SKM-1 treated with dmso at 0.1 percent for 144 hours (cell line): ENCODE results near the gene GABRB1.

ENCODE experiments used
- DNase-seq: peaks from one replicate; lab custom pipeline; 2025; ENCODE audit not compliant: unreplicated experiment; lab: John Stamatoyannopoulos, UW

GABRB1 gene

GRCh38 chr4:47381172-47381571 lies 349.8 kb downstream of the GABRB1 start:
- DNase-seq, result no peak

GRCh38 chr4:47382846-47383360 lies 351.5 kb downstream of the GABRB1 start:
- DNase-seq, result no peak

- DNase-seq, result peak; percentile 57
These were observed 352.6 kb downstream of the GABRB1 start for GRCh38 chr4:47383829-47384427.

DNA sequence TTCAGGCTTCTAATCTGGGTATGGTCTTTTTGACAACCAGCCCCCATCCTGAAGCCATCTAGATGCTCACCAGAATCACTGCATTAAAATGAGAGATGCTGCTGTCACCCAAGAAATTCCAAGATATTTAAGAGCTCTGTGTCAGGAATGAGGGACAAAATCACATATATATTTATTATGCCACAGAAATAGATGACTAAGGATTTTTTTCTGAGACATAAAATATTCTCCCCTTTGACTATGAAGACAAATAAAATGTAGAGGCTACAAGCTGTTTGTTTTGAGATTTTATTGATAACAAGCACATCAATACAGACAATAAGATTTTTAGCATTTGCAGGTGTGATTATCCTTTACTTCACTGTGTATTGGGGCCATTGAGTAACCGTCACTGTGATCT lies 354.8 kb downstream of the GABRB1 start:
- no peak for DNase-seq

DNA sequence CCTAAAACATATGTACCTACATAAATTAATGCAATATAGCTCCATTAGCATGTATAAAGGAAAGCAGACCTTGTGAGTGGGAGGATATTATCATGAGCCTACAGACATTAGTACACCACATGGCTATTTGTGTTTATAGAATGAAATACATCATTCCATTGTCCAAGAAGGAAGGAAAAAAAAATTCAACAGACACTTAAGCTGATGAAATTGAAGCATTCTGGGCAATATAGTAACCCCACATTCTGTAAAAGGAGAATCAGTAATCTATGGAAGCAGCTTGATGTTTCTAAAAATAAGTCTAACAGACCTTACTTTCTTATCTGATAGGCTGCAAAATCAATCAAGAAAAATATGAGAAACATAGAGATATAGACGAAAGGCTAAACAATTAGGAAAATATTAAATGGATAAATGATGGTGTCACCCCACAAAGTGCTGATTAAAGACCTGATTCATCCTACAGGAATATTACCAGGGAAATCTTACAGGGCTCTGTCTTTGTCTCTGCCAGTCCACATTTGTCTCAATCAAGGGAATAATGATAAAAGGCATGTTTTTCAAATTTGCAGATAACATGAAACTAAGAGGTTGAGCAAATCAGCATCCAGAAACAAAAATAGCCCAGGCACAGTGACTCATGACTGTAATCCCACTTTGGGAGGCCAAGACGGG lies 355.3 kb downstream of the GABRB1 start:
- DNase-seq, result no peak

DNA sequence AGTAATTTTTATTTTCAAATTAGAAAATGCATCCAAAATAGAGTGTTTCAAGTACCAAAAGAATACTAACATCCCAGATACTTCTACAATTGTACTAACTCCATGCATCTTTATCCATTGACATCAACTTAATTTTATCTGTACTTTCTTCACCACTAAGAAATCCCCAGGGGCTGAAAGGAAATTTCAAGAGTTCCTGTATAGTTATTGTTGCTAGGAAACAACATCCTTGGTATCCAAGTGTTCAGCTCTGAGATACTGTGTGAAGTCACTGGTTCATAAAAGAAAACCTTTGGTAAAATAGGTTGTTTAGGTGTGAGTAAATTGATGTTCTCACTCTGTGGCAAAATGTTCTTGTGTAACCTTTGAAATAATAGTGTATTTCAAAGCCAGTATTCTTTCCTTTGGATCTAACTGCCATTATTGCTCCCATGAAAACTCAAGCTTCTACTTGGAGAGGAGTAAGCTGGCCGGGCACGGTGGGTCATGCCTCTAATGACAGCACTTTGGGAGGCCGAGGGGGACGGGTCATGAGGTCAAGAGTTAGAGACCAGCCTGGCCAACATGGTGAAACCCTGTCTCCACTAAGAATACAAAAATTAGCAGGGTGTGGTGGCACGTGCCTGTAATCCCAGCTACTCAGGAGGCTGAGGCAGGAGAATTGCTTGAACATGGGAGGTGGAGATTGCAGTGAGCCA lies 359.2 kb downstream of the GABRB1 start:
- no peak for DNase-seq

- DNase-seq, result no peak
These were observed 359.9 kb downstream of the GABRB1 start for GRCh38 chr4:47391256-47391655.

GRCh38 chr4:47406408-47406807 lies 375.0 kb downstream of the GABRB1 start:
- peak; percentile 22 for DNase-seq

GRCh38 chr4:47410271-47410670 lies 378.9 kb downstream of the GABRB1 start:
- no peak for DNase-seq

DNA sequence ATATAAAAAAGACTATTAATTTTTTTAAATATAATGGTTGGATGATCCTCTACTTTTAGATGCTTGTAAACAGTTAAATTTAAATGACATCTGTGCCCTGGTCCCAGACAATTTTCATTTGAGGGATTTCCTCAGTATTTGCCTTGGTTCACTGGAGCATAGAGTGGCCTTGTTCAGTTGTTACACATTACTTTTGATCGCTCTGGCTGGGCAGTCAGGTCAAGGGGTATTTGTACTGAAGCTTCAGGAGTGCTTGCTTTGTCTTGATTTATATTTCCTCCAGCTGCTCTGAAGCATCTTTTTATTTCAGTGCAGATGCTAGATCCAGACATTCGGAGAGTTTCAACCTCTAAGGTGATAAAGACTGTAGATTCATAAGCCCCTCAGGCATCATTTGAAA lies 382.2 kb downstream of the GABRB1 start:
- no peak for DNase-seq

- no peak for DNase-seq
These were observed 384.4 kb downstream of the GABRB1 start for GRCh38 chr4:47415719-47416118.

DNA sequence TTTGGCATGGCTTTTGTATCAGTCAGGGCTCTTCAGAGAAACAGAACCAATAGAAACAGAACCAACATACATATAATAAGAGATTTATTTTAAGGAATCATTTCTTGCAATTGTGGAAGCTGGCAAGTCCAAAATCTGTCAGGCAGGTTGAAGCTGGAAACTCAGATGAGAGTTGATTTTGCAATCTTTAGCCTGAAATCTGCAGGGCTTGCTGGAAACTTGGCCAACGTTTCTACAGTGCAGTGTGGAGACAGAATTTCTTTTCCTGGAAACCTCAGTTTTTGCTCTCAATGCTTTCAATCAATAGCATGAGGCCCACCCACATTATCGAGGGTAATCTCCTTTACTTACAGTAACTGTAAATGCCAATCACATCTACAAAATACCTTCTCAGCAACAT lies 386.8 kb downstream of the GABRB1 start:
- no peak for DNase-seq

DNA sequence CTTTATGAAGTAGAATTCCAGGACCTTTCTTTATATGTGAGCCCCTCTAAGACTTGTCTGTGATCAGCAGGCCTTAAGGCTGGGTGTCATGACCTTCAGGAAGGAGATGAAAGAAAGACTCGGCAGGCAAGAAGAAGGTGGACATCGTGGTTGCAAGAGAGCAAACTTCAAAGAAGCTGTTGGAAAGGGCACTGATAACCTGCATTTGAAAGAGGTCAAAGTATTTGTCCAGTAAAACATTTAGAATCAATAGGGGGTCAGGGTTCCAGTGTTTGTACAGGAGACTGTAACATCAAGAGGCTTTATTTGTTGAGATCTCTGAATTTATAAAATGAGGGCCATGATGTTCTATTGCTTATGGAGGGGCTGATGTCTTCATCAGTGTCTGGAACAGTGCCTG lies 387.9 kb downstream of the GABRB1 start:
- no peak for DNase-seq

GRCh38 chr4:47425628-47426027 lies 394.3 kb downstream of the GABRB1 start:
- no peak for DNase-seq

GRCh38 chr4:47427935-47428334 lies 396.6 kb downstream of the GABRB1 start:
- no peak for DNase-seq

DNA sequence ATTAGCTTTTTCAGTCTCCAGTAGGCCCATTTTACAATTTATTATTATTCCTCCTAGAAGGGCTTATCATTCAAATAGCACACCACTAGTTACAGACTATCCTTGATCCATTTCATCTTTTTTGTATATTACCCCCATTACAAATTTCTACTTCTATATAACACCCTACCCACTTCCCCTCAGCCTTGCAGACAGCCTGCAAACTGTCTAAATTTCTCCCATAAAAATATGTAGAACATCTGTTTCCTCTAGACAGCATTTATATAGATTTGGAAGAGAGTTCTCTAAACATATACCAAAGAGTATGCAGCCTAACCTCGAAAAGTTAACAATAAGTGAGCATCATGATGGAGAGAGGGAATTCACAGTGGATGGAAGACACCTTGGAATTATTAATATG lies 401.4 kb downstream of the GABRB1 start:
- DNase-seq, result no peak

GRCh38 chr4:47434931-47435330 lies 403.6 kb downstream of the GABRB1 start:
- no peak for DNase-seq

- peak; percentile 83 for DNase-seq
These were observed 411.6 kb downstream of the GABRB1 start for GRCh38 chr4:47442980-47443379.

DNA sequence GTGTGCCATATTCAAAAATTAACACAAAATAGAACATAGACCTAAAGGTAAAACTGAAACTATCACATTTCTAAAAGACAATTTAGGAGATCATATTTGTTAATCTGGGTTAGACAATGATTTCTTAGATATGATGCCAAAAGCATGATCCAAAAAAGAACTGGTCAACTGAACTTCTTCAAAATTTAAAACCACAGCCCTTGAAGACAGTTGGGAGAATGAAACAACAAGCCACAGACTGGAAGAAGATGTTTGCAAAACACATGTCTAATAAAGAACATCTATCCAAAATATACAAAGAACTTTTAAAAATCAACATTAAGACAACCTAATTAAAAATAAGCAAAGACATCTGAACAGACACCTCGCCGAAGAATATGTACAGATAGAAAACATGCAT lies 412.7 kb downstream of the GABRB1 start:
- peak; percentile 33 for DNase-seq

- no peak for DNase-seq
These were observed 420.3 kb downstream of the GABRB1 start for GRCh38 chr4:47451657-47452056.

GRCh38 chr4:47462799-47463234 lies 431.4 kb downstream of the GABRB1 start:
- no peak for DNase-seq
